HG03378 (cell line): ENCODE measurements around the gene EGFL8.

Experiments used
- ATAC-seq: cut with Tn5 transposase; IDR thresholded peaks from one replicate; pipeline ENCODE4 v1.9.1; 2021; ENCODE audit warnings: mild to moderate bottlenecking, moderate library complexity; ENCODE audit not compliant: unreplicated experiment

The EGFL8 gene

DNA sequence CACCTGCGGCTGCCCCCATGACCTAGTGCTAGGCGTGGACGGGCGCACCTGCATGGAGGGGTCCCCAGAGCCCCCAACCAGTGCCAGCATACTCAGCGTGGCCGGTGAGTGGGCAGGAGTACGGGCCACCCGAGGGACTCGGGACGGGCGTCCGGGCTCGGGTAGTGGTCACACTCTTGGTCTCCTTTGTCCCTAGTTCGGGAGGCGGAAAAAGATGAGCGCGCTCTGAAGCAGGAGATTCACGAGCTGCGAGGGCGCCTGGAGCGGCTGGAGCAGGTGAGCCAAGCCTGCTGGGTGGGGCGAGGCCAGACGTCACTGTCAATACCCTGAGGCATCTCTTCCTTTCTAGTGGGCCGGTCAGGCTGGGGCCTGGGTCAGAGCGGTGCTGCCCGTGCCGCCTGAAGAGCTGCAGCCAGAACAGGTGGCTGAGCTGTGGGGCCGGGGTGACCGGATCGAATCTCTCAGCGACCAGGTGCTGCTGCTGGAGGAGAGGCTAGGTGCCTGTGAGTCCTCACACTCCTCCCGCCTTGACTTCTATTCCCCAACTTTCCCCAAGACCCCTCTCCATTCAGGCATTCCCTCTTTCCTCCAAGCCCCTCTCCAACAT lies 2.9 kb downstream of the EGFL8 start:
- ATAC-seq = no peak

DNA sequence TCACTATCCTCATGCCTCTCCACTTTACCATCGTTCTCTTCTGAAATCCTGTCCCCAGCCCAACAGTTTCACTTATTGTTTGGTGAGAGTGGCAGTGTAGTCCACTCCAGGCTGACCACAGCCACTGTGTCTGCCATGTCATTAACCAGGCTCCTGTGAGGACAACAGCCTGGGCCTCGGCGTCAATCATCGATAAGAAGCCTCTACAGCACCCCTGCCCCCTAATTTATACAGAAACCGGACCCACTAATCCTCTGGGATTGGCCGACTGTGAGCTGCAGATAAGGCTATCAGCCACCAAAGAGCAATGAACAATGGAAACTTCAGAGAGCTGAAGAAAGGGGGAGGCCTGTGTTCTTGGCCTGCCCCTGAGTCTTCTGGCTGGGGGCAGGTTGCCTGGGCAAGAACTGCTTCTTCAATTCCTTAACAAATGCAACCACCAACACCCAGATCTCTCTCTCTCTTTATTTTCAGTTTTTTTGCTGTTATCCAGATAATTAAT lies 3.4 kb downstream of the EGFL8 start:
- ATAC-seq = no peak

DNA sequence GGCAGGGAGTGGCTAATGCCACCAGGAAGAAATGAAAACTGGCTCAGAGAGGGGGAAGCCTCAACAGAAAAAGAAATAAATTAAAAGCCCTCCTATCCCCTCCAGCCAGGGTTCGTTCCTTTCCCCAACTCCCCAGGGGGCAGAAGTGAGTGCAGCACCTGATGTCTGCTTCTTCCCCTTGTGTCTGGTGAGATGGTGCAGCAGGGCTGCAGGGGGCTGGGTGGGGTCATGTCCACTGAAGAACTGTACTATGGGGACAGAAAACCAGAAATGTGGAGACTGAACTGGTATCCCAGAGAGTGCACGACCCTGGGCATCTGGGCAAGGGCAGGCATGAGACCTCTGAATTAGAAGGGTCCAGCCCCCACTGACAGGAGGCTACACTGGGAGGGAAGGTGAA lies 4.0 kb downstream of the EGFL8 start:
- no peak for ATAC-seq

DNA sequence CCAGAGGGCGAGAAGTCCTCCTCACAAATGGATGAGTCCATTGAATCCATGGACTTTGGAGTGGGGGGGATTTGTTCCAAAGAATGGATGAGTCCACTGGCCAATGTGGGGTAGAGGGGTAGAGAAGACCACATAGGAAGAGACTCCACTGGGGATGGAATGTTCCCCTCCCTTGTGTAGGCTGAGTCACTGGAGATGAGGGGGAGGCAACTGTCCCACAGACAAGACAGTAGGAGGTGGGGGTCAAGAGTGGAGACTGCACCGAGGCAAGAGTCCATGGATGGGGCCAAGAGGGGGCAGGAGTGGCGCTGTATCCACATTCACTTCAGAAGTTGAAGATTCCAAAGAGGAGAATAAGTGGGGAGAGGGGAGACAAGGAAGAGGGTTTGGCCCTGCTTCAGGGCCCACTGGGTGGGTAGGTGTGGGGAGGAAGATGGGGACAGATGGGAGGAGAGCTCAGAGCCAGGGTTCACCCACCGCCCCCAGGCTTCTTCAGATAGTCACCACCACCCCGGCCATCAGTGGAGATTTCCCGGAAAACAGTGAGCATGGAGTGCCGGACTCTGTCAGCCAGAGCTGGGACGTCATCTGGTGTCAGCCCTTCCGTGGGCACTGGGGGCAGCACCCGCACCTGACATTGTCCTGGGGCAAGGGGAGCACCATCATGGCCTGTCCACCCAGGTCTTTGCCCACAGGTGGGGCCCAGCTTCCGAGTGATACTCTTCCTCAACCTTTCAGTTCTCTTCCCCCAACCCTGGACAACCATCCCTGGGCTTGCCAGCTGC lies 4.6 kb downstream of the EGFL8 start:
- no peak for ATAC-seq

DNA sequence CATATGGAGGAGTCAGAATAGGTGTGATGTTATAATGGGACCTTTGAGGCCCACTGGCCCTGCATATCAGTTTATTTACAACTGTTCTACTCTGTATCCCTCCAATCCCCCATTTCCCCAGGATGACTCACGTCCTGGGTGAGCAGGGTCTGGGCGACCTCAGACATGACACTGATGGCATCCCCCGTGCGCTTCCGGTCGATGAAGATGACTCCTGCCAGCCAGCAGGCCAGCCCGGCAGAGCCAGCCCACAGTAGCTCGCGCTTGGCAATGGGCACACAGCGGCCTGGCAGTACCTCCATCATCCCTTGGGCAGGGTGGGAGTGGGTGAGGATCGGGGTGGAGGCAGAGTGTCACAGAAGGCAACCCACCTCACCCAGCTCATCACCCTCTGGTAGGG lies 5.9 kb downstream of the EGFL8 start:
- no peak for ATAC-seq

DNA sequence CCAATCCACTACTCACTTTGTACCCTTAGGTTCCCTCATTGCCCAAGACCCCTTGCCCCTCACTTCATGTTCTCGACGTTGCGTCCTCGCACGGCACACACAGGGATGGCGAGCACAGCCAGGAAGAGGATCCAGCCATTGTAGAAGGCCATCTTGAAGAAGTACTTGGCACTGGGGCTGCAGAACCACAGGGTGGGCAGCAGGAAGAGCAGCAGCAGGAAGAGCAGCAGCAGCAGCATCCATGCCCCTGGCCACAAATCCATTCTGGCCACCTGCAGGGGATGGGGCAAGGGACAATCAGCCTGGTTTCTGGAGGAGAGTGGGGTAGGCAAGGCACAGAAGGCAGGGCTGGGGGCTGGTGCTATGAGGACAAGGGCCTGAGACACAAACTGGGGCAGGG lies 6.8 kb downstream of the EGFL8 start:
- no peak for ATAC-seq

DNA sequence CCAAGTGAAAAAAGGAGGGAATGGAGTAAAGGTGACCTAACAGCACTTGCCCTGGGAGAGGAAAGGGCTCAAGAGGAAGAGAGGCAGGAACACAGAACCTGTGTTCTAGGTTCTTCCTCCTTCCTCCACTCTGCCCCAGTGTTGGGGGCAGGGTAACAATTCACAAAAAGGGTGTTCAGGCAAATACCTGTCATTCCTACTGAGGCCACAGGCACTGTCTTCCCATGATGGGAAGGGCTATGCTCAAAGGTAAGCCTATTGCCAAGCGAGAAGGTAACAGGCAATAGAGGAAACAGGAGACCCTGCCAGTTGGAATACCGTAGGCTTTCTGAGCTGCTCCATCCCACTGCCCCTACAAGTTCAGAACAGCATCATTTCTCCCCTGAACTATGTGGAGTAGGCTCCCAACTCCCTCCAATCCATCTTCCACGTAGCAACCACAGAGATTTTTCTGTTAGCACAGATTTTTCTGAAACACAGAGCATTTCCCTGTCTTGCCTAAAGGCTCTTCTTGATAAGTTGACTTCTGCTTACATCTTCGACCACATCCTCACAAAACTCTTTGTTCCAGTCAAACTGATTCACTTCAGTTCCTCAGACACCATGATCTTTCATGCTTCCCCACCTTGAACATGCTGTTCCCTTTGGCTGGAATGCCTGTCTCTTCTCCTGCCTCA lies 8.8 kb downstream of the EGFL8 start:
- no peak for ATAC-seq

DNA sequence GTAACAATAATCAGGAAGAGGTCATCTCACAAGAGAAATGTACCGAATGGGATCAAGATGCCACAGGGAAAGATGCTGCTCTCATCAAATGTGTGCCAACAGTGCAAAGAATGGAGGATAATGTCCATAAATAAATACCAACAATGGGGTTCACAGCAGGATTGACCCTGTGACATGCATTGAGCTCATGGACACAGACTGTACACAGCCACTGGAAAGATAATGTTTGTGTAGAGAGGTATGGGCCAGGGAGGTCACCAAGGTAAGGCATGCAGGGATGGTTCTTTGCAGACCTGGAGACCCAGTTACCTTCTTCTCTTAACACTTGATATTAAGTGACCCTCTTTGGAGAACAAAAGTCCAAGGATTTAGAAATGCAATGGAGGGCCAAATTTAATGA lies 10.0 kb downstream of the EGFL8 start:
- ATAC-seq = no peak

DNA sequence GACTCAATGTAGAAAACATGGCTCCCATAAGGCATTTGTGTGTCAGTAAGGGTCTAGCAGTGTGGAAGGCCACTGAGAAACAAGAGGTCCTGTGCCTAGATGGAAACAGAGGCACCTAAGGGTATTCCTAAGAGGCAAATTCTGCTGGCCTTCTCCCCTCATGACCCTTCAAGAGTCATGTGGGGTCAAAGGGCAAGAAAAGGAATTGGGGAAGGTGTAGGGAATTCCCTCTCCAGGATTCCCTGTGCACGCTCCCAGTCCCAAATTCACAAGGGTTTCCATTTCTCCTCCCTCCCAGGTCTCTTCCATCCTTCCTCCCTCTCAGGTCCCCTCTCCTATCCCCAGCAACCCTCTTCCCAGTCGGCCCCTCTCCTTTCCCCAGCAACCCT lies 10.9 kb downstream of the EGFL8 start:
- ATAC-seq = no peak

DNA sequence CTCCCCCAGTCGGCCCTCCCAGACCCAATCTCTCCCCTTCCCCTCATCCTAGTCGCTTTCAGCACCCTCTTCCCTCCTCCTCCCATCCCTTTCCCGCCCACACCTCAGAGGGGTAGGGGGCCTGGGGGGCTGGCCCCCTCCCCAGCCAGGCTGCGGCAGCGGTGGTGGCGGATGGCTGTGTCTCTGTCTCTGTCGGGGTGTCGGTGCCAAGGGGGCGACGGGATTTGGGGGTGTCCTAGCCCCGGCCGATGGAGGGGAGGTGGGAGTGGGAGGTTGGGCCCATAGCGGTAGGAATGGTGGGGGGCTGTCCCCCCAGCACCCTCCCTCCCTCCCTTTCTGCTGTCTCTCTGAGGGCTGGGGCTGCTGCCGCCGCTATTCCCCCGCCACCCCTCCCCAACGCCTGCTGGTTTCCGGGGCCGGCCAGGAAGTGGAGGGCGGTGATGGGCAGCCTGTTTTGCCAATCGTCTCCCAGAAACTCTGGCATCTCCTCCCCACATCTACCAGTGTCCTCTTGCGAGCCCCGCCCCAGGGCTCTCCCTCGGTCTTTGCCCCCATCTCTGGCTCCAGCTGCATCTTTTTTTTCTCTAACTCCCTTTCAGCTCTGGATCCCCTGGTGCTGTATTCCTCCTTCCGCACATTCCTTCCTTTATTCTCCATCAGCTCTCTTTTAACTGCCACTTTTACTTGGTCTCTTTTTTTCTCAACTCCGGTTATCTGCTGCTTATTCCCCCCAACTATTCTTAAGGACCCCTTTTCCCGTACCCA lies 11.5 kb downstream of the EGFL8 start, which contains the start of gene AGPAT1:
TSS of gene AGPAT1 (minus strand) at position 374 of the 765 bp plus-strand sequence. CDS start 4,588 bp downstream, outside the sequence.
- peak; percentile 29 for ATAC-seq

DNA sequence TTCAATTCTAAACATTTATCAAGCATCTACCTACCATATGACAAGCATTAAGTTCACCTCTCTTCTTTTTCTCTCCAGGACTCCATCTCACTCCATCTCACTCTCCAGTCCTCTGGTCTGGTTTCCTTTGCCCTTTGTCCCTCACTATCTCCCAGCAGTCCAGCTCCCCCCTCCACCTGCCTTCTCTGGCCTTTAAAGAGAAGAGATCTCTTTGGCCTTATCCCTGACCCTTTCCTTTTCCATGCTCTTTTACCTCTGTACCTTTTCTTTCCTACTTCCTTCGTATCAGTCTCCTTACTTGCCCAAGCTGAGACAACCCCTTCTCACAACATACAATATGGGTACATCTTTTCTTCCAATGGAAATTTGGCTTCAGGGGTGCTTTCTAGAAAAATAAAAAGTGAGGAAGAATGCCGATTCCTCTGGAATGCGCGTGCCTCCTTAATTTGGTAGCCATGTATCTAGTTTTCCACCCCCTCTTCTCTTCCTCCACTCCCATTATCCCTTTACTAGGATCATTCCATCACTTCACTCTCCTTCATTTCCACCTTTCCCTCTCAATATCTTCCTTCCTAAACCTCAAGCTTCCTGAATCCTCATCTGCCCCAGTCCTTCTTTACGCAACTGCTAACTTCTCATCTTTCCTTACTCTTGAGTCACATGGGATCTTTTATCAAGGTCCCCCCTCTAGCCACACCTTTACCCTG lies 12.2 kb downstream of the EGFL8 start:
- no peak for ATAC-seq

DNA sequence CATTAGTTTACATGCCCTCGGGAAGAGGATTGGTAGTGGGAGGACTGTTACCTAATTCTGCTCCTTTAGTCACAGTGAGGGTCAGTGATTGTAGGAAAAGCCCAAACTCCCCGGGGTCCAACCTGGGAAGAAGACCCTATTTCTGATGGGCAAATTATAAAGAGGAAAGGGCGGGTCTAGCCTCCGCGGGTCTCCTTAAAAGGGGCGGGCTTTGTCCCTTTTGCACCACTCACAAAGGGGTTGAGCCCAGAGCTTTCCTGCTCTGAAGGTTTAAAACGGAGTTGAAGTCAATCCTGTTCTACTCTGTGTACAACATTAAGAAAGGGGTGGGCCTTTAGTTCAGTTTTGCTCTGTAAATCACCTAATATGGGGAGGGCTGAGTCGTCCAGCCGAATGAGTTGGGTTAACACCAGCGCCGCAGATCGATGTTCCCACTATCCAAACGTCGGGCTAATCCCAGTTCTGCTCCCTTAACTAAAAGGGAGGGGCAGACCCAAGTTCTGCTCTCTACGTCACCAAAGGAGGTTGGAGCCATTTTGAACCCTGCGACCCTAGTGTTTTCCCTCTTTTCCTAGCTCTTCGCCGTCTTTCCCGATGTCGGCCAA lies 12.9 kb downstream of the EGFL8 start:
- no peak for ATAC-seq

DNA sequence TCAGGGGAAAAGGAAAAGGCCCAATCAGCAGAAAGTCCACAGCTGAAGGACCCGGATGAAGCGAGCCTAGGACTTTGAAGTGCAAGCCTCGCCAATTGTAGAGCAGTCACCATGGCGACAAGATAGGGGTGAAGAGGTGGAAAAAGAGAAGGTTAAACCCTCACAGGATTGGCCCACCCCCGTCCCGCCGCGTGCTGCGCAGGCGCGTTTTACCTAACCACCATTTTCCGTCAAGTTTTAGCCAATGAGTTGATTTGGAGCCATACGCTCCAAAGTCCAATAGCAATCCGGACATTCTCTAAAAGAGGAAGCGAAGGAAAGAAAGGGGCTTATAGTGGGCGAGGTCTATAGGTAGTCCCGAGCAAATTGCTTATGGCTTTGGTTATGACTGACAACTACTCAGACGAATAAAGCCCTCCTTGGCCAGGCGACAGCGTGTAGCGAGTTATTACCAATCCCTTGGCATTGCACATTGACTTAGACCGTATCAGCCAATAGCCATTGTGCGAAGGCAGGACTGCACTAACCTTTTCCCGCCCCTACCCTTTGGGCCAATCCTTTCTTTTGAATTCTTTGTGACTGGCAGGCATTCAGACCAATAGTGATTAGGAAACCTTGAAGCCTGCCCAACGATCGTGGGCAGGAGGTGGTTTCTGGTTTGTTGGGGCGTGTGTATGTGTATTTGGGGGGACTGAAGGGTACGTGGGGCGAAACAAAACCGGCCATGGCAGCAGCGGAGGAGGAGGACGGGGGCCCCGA lies 13.6 kb downstream of the EGFL8 start, which contains the start of gene RNF5:
TSS of gene RNF5 (plus strand) at position 618 of the 759 bp plus-strand sequence. CDS start at position 725, 107 bp downstream.
- ATAC-seq = peak; percentile 84

DNA sequence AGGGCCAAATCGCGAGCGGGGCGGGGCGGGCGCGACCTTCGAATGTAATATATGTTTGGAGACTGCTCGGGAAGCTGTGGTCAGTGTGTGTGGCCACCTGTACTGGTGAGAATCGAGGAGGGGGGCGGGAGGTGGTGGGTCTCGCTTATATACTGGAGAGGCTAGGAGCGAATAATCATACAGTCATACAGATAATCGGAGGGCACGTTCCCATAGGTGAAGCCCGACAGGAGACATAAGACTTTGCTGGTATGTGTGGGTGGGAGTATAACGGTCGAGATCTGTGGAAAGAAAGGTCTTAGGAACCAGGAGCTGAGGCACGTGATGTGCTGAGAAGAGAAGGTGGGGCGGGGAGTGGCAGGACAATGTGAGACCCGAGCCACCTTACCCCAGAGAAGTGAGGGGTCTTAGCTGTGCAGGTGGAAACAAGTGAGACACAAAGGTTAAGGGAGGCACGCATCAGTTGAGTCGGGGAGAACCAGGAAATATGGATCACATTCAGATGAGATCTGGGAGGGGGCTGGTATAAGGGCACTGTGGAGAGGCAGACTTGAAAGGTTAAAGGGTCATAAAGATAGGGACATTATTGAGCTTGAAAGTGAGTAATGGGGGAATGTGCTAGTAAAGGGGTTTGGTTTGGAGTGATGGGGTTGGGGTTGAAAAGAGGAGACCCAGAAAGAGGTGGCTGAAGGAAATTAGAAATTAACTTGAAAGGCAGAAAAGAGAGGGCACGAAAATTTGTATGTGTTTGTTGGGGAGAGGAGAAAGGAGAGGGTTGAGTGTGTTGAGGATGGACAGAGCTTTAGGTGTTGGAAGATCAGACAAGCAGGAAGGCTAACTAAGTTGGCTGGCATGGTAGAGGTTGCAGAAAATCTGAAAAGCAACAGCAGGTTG lies 14.4 kb downstream of the EGFL8 start:
- ATAC-seq = no peak

DNA sequence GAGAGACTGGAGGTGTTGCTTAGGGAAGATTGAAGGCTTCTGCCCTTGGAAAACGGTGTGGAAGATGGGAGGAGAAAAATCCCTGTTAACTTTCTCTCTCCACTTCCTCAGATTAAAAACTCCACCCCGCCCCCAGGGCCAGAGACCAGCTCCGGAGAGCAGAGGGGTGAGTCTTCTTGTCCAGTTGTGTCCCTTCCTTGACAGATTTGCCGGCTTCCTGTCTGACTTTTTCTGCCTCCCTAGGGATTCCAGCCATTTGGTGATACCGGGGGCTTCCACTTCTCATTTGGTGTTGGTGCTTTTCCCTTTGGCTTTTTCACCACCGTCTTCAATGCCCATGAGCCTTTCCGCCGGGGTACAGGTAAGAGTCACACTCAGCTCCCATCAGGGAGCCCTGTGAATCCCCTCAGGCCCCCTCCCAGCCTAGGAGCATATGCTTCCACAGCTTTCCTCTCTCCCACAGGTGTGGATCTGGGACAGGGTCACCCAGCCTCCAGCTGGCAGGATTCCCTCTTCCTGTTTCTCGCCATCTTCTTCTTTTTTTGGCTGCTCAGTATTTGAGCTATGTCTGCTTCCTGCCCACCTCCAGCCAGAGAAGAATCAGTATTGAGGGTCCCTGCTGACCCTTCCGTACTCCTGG lies 15.5 kb downstream of the EGFL8 start:
- ATAC-seq = no peak

DNA sequence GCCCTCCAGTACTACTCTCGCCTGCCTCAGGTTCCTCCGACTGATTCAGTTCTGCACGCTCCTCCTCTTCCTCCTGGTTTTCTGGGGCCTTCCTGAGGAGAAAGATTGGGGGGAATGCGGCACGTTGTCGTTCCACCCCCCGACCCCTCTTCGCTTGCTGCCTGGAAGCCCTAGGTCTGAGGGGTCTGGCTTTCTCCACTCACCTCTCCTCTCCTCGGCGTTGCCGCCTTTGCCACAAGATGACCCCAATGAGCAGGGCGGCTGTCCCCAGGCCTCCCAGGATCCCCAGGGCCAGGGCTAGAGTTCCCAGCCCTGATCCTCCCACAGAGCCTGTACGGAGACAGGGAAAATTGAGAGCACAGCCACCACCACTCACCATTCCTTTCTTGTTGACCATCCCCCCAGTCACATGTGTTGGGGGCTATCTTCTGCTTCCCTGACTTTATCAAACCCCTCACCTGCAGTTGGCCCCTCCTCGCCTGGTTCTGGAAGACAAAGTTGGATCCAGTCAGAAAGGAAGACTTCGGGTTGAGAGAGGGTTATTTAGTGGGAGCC lies 16.8 kb downstream of the EGFL8 start:
- ATAC-seq = no peak

DNA sequence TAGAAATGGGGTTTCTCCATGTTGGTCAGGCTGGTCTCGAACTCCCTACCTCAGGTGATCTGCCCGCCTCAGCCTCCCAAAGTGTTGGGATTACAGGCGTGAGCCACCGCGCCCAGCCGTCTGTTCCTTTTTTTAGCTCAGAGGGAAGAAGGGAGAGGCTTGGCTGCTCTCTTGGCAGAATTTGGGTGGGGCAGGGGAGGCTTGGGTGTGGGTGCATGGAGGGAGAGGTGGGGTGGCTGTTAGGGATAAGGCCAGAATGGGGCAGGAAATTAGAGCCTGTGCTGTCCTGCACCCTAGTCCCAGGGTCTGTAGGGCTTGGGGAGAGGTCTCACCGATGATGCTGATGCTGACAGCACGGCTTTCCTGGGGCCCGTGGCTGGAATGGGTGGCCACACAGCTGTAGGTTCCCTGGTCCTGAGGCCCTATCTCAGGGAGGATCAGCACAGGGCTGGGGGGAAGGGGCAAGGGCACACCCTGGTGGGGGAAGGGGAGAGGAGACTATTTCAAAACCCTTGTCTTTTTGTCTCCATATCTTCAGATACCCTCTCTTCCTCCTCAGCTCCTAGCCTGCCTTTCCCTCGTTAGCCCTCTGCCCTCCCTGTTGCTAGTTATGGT lies 17.6 kb downstream of the EGFL8 start:
- ATAC-seq = no peak
